GM21526 (cell line): ENCODE measurements around the gene CDH4.

ENCODE experiments used
- ATAC-seq: cut with Tn5 transposase; IDR thresholded peaks from one replicate; pipeline ENCODE4 v1.9.1; 2021; ENCODE audit warnings: moderate library complexity; ENCODE audit not compliant: unreplicated experiment, low FRiP score

The CDH4 gene

GRCh38 chr20:61950641-61951071, 698.6 kb downstream of the CDH4 start:
- ATAC-seq, result no peak

GRCh38 chr20:61951695-61952533, 699.9 kb downstream of the CDH4 start:
- ATAC-seq, result no peak

DNA sequence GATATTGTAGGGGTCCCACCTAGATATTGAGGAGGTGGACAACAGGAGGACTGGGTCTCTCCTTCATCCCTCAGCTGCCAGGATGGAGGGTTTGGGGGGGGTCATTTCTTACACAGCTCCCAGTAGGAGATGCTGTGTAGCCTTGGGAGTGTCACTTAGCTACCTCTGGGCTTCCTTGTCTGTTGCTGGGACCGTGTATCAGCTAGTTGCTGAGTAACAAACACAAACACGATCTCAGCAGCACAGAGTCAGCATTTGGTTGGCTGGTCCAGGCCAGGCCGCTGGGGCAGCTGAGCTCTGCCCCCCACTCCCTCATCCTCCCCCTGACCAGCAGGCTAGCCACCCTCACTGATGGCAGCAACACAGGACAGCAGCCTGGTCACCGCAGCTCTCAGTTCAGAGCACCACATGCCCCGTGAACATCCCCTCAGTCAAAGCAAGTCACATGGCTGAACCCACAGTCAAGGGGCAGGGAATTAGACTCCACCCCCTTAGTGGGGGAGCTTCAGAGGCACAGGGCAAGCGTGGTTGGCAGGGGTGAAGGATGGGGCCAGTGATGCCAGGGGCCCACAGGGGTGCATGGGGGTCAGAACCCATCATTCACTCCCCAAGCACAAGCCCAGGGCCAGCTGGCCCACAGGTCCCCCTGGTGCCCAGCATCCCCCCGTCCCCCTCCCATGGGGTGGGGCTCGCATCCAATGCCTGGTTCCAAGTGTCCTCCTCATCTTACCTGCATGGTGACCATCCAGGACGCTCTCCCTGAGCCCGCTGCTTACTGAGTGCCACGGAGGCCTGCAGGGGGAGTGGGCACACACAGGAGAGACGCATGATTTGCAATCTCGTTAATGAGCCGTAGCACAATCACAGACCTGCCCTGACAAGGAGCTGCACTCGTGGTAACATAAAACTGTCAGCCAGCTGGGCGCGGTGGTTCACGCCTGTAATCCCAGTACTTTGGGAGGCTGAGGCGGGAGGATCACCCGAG, 701.3 kb downstream of the CDH4 start:
- no peak for ATAC-seq

- no peak for ATAC-seq
Measured at GRCh38 chr20:61954276-61955021, 702.4 kb downstream of the CDH4 start.

DNA sequence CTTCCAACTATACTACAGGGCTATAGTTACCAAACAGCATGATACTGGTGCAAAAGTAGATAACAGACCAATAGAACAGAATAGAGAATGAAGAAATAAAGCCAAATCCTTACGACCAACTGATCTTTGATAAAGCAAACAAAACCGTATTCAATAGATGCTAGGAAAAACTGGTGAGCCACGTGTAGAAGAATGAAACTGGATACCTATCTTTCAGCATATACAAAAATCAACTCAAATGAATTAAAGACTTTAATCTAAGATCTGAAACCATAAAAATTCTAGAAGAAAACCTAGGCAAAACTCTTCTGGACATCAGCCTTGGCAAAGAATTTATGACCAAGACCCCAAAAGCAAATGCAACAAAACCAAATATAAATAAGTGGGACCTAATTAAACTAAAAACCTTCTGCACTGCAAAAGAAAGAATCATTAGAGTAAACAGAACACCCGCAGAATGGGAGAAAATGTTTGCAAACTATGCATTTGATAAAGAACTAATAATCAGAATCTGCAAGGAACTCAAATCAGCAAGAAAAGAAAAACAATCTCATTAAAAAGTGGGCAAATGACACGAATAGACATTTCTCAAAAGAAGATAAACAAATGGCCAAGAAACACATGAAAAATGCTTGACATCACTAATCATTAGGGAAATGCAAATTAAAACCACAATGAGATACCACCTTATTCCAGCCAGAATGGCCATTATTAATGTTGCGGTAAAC, 703.8 kb downstream of the CDH4 start:
- ATAC-seq, result no peak

DNA sequence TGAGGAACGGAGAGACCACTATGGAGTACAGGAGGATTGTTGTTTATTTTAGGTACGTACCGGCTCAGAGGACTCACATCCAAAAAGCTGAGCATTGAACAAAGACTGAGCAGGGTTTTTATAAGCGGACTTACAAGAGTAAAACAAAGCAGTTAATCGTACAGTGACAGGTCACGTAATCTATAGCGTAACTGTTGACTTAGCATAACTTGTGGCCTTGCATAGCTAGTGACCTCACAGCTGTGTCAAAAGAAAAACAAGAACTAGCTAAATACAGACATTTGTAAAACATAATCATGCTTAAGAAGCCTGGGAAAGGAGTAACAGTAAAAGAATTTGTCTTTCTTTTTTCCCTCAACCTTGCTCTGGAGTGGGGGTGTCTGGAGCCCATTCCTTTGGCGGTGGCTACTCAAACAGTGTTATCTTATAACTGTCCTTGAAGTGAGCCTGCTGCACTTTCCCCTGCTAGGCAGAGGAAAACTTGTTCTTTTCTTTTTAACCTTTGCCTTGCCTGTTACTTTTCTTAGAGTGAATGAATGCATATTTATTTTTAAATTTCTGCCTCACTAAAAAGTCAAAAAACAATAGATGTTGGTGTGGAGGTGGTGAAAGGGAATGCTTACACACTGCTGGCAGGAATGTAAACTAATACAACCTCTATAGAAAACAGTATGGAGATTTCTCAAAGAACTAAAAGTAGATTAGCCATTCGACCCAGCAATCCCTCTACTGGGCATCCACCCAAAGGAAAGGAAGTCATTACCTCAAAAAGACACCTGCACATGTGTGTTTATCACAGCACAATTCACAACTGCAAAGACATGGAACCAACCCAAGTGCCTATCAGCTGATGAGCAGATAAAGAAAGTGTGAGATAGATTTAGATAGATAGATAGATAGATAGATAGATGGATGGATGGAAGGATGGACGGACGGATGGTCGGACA, 704.6 kb downstream of the CDH4 start:
- no peak for ATAC-seq

- no peak for ATAC-seq
Measured at GRCh38 chr20:61957961-61958715, 706.1 kb downstream of the CDH4 start.

- no peak for ATAC-seq
Measured at GRCh38 chr20:61958773-61959700, 707.0 kb downstream of the CDH4 start.

GRCh38 chr20:61960836-61961235, 708.8 kb downstream of the CDH4 start:
- no peak for ATAC-seq

GRCh38 chr20:61963149-61963548, 711.1 kb downstream of the CDH4 start:
- ATAC-seq, result no peak

DNA sequence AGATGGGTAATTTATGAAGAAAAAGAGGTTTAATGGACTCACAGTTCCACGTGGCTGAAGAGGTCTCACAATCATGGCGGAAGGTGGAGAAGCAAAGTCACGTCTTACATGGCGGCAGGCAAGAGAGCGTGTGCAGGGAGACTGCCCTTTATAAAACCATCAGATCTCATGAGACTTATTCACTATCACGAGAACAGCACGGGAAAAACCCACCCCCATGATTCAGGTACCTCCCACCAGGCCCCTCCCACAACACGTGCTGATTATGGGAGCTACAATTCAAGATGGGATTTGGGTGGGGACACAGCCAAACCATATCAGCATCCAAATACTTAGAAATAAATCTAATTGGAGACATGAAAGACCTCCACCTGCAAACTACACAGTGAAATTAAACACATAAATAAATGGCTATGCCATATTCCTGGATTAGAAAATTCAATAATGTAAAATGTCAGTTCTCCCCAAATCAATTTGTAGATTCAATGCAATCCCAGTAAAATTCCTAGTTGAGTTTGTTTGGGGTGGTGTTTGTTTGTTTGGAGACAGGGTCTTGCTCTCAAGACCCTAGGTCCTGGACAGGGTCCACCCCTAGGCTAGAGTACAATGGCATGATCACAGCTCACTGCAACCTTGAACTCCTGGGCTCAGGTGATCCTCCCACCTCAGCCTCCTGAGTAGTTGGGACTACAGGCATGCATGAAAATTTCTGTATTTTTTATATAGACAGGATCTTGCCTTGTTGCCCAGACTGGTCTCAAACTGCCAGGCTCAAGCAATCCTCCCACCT, 712.0 kb downstream of the CDH4 start:
- no peak for ATAC-seq

DNA sequence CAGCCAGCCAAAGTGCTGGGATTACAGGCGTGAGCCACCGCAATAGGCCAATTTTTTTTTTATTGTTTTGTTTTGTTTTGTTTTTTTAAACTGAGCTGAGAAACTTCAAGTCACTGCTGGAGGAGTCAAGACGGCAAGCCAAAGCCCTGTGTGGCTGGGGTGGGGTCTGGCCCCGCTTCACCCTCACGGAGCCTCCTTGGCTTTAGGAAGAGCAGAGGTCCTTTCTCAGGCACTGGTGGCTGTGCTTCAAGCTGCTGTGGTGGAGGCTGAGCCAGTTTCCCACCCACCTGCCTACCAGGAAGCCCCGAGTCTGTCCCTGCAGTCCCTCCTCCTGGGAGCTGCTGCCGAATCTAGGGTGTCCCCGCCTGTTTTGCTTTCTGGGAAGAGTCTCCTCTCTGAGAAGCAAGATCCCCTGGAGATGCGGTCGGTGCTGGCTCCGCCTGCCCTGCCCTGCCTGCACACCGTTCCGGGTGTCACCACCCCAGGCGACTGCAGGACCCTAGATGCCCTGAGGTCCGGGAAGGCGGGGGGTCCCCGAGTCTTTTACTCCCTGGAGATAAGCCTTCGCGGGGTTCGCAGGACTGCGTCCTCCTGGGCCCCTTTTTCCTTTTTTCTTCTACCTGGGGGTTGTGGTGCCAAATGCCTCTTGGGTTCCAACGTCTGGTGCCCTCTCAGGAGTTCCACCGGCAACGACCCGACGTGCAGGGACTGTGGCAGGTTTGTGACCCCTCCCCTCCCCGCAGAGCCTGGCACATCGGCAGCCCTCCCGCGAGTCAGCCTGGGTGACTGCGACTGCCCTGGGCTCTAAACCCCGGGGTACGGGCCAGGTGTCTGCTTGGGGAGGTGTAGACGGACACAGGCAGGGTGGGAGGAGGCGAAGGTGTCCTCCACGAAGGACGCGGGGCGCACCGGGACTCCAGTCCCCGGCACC, 712.9 kb downstream of the CDH4 start:
- no peak for ATAC-seq

- ATAC-seq, result no peak
Measured at GRCh38 chr20:61965606-61966491, 713.8 kb downstream of the CDH4 start.

DNA sequence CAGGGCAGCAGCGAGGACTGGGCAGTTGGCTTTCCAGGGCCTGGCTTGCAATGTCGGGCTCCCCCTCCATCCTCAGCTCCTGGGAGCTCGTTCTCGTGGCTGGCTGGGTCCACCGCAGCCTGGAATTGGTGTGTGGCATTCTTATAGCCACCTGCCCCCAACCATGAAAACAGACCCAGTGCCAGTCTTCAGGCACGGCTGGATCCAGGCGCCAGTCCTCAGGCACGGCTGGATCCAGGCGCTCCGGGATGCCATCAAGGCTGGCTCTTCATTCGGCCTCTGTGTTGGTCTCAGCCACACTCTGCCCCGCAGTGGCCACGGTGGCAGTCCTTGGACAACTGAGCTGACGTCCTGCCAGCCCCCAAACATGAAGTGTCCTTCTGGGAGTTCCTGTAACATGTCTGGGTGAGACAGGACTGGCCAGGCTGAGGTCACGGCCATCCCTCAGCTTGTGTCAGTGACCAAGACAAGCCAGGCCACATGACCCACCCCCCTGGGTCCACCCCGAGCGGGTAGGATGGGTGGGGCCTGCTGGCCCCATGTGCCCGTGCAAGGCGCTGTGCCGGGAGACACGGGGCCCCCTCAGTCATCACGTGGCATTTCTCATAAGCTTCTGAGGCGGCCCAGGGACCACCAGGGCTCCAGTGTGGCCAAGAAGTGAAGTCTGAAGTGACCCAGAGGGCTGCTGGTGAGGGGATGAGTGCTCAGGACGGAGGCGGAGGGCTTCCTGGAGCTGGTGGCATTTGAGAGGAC, 714.6 kb downstream of the CDH4 start:
- ATAC-seq, result no peak
